ENCODE measurements around the gene MAML2.

Gene MAML2

GRCh38 chr11:96301818-96302217 lies 41.2 kb downstream of the MAML2 start:
- TF ChIP-seq GATA3 (IDR thresholded peaks at IDR 0.05; ENCODE audit: low read depth, low read length) = no peak
- no peak for TF ChIP-seq GATA2 (IDR thresholded peaks at IDR 0.05; ENCODE audit: low read depth, low read length)

- no peak for TF ChIP-seq GATA2 (IDR thresholded peaks at IDR 0.05; ENCODE audit: low read depth, low read length)
- TF ChIP-seq GATA3 (IDR thresholded peaks at IDR 0.05; ENCODE audit: low read depth, low read length) = no peak
These were observed 43.7 kb downstream of the MAML2 start for GRCh38 chr11:96299155-96299888.

- TF ChIP-seq GATA2 (IDR thresholded peaks at IDR 0.05; ENCODE audit: low read depth, low read length) (no peak), GATA3 (IDR thresholded peaks at IDR 0.05; ENCODE audit: low read depth, low read length) (no peak)
These were observed 47.6 kb downstream of the MAML2 start for GRCh38 chr11:96295369-96295768.

- no peak for TF ChIP-seq GATA2 (IDR thresholded peaks at IDR 0.05; ENCODE audit: low read depth, low read length)
- TF ChIP-seq GATA3 (IDR thresholded peaks at IDR 0.05; ENCODE audit: low read depth, low read length) = no peak
These were observed 48.7 kb downstream of the MAML2 start for GRCh38 chr11:96294289-96294688.

- no peak for TF ChIP-seq GATA2 (IDR thresholded peaks at IDR 0.05; ENCODE audit: low read depth, low read length)
- TF ChIP-seq GATA3 (IDR thresholded peaks at IDR 0.05; ENCODE audit: low read depth, low read length) = no peak
These were observed 49.4 kb downstream of the MAML2 start for GRCh38 chr11:96293598-96294021.

- no peak for TF ChIP-seq GATA3 (IDR thresholded peaks at IDR 0.05; ENCODE audit: low read depth, low read length)
- TF ChIP-seq GATA2 (IDR thresholded peaks at IDR 0.05; ENCODE audit: low read depth, low read length) = no peak
These were observed 49.9 kb downstream of the MAML2 start for GRCh38 chr11:96293109-96293508.

GRCh38 chr11:96292291-96293010 lies 50.5 kb downstream of the MAML2 start:
- TF ChIP-seq GATA3 (IDR thresholded peaks at IDR 0.05; ENCODE audit: low read depth, low read length) = no peak
- no peak for TF ChIP-seq GATA2 (IDR thresholded peaks at IDR 0.05; ENCODE audit: low read depth, low read length)

- TF ChIP-seq GATA3 (IDR thresholded peaks at IDR 0.05; ENCODE audit: low read depth, low read length) (no peak), GATA2 (IDR thresholded peaks at IDR 0.05; ENCODE audit: low read depth, low read length) (no peak)
These were observed 52.4 kb downstream of the MAML2 start for GRCh38 chr11:96290631-96291030.

GRCh38 chr11:96290031-96290430 lies 53.0 kb downstream of the MAML2 start:
- TF ChIP-seq GATA3 (IDR thresholded peaks at IDR 0.05; ENCODE audit: low read depth, low read length) (no peak), GATA2 (IDR thresholded peaks at IDR 0.05; ENCODE audit: low read depth, low read length) (no peak)

GRCh38 chr11:96288915-96289314 lies 54.1 kb downstream of the MAML2 start:
- TF ChIP-seq GATA3 (IDR thresholded peaks at IDR 0.05; ENCODE audit: low read depth, low read length) (no peak), GATA2 (IDR thresholded peaks at IDR 0.05; ENCODE audit: low read depth, low read length) (no peak)

GRCh38 chr11:96287822-96288439 lies 55.1 kb downstream of the MAML2 start:
- no peak for TF ChIP-seq GATA3 (IDR thresholded peaks at IDR 0.05; ENCODE audit: low read depth, low read length)
- TF ChIP-seq GATA2 (IDR thresholded peaks at IDR 0.05; ENCODE audit: low read depth, low read length) = no peak

GRCh38 chr11:96284917-96285316 lies 58.1 kb downstream of the MAML2 start:
- TF ChIP-seq GATA3 (IDR thresholded peaks at IDR 0.05; ENCODE audit: low read depth, low read length) = no peak
- no peak for TF ChIP-seq GATA2 (IDR thresholded peaks at IDR 0.05; ENCODE audit: low read depth, low read length)

GRCh38 chr11:96284401-96284800 lies 58.6 kb downstream of the MAML2 start:
- TF ChIP-seq GATA3 (IDR thresholded peaks at IDR 0.05; ENCODE audit: low read depth, low read length) (no peak), GATA2 (IDR thresholded peaks at IDR 0.05; ENCODE audit: low read depth, low read length) (no peak)

- TF ChIP-seq GATA3 (IDR thresholded peaks at IDR 0.05; ENCODE audit: low read depth, low read length) (no peak), GATA2 (IDR thresholded peaks at IDR 0.05; ENCODE audit: low read depth, low read length) (no peak)
These were observed 60.3 kb downstream of the MAML2 start for GRCh38 chr11:96282625-96283220.
